AG09319 (cell line): ENCODE data around the gene KCTD20.

Experiments used
- DNase-seq: peaks from one replicate; pipeline ENCODE4 v3.0.0-alpha.2; 2010; ENCODE audit warnings: low read depth; ENCODE audit errors: extremely low read depth
- CTCF ChIP-seq: IDR thresholded peaks from 2 replicates; pipeline ENCODE4 v1.5.1; 2011; ENCODE audit warnings: low read depth, mild to moderate bottlenecking, inconsistent platforms, low read length, moderate library complexity

Gene KCTD20

GRCh38 chr6:36431197-36431596 is 11.6 kb upstream of the KCTD20 start:
- TF ChIP-seq CTCF: no peak
- DNase-seq: no peak

- no peak for DNase-seq
Observed at GRCh38 chr6:36432151-36432671, 10.6 kb upstream of the KCTD20 start.

GRCh38 chr6:36436466-36436865 is 6.3 kb upstream of the KCTD20 start:
- no peak for TF ChIP-seq CTCF
- DNase-seq: no peak

More at GRCh38 chr6:36432151-36432671, 10.6 kb upstream of the KCTD20 start:
- TF ChIP-seq CTCF: no peak

- peak; percentile 95 for DNase-seq
- no peak for TF ChIP-seq CTCF
Observed at GRCh38 chr6:36441307-36441894, 1.4 kb upstream of the KCTD20 start.

- no peak for DNase-seq
- no peak for TF ChIP-seq CTCF
Observed at GRCh38 chr6:36442103-36442670, 613 bp upstream of the KCTD20 start.

- no peak for TF ChIP-seq CTCF
- no peak for DNase-seq
Observed at GRCh38 chr6:36443471-36444428, 950 bp downstream of the KCTD20 start.

- no peak for TF ChIP-seq CTCF
- DNase-seq: no peak
Observed at GRCh38 chr6:36444470-36444869, 1.7 kb downstream of the KCTD20 start.
